GM12872 (cell line): Measurements from ENCODE around the gene NAA60.

Experiments
- CTCF ChIP-seq: IDR thresholded peaks from 3 replicates; pipeline ENCODE4 v1.5.1; 2011; ENCODE audit warnings: low read depth, mild to moderate bottlenecking, low read length, moderate library complexity; ENCODE audit not compliant: insufficient read depth

Gene NAA60

GRCh38 chr16:3465911-3466584 lies 22.6 kb downstream of the NAA60 start:
- TF ChIP-seq CTCF = no peak

GRCh38 chr16:3467182-3467581 lies 23.7 kb downstream of the NAA60 start:
- no peak for TF ChIP-seq CTCF

GRCh38 chr16:3467921-3468320 lies 24.4 kb downstream of the NAA60 start:
- no peak for TF ChIP-seq CTCF

- no peak for TF ChIP-seq CTCF
These were observed 25.0 kb downstream of the NAA60 start for GRCh38 chr16:3468501-3468900.

- TF ChIP-seq CTCF = no peak
These were observed 26.3 kb downstream of the NAA60 start for GRCh38 chr16:3469736-3470135.

- TF ChIP-seq CTCF = no peak
These were observed 27.2 kb downstream of the NAA60 start for GRCh38 chr16:3470723-3471122.

GRCh38 chr16:3471518-3472176 lies 28.2 kb downstream of the NAA60 start:
- TF ChIP-seq CTCF = no peak
